HepG2 (cell line): ENCODE data around the gene ANKDD1A. TPM values are rescaled to one million over a fixed set of nuclear protein-coding genes. Genes with fewer than 3 reads are reported as not detected.
A peak's percentile ranks its signal among the peaks of the same experiment; 100 is the strongest.

Experiments used
- DMTF1 ChIP-seq: sonication (generic); formaldehyde crosslinking; IDR thresholded peaks from 2 replicates; pipeline ENCODE4 v1.4.0; 2020; ENCODE audit warnings: mild to moderate bottlenecking, missing genetic modification reagents
- ERF ChIP-seq: IDR thresholded peaks from 2 replicates; pipeline ENCODE4 v1.6.1; 2018; ENCODE audit warnings: missing biosample characterization, missing genetic modification reagents
- FOSL1 ChIP-seq: sonication (generic); formaldehyde crosslinking; IDR thresholded peaks from 2 replicates; pipeline ENCODE4 v1.9.0; 2021; ENCODE audit warnings: missing genetic modification reagents, borderline replicate concordance
- HIVEP1 ChIP-seq: sonication (generic); formaldehyde crosslinking; IDR thresholded peaks from 2 replicates; pipeline ENCODE4 v1.4.0; 2020; ENCODE audit warnings: mild to moderate bottlenecking, missing genetic modification reagents
- HNF1A ChIP-seq, 2 experiments: sonication (generic) in 1 of 2; formaldehyde crosslinking in 1 of 2; IDR thresholded peaks; 2 replicates each; pipeline versions ENCODE4 v1.4.0 to v1.6.1; 2016 to 2020; ENCODE audit warnings: borderline replicate concordance in 1 of 2, low read depth in 1 of 2, mild to moderate bottlenecking in 1 of 2, missing genetic modification reagents in 1 of 2
- HNRNPK ChIP-seq: fragments of 200-400 bp; formaldehyde crosslinking; IDR thresholded peaks from 2 replicates; pipeline ENCODE4 v1.6.1; 2018; ENCODE audit warnings: low read length, low read depth, moderate library complexity, mild to moderate bottlenecking; ENCODE audit not compliant: poor library complexity, severe bottlenecking
- HNRNPLL ChIP-seq: fragments of 200-400 bp; formaldehyde crosslinking; IDR thresholded peaks from 2 replicates; pipeline ENCODE4 v1.6.1; 2017; ENCODE audit warnings: mild to moderate bottlenecking, low read depth, low read length; ENCODE audit not compliant: poor library complexity, severe bottlenecking
- KDM6A ChIP-seq: IDR thresholded peaks from 2 replicates; pipeline ENCODE4 v1.6.1; 2016; ENCODE audit warnings: low read depth
- MEIS1 ChIP-seq: sonication (generic); formaldehyde crosslinking; IDR thresholded peaks from 2 replicates; pipeline ENCODE4 v1.9.0; 2021; ENCODE audit warnings: mild to moderate bottlenecking, missing genetic modification reagents, moderate library complexity, borderline replicate concordance
- NCOA5 ChIP-seq: sonication (generic); formaldehyde crosslinking; IDR thresholded peaks from 2 replicates; pipeline ENCODE4 v1.4.0; 2020; ENCODE audit warnings: missing genetic modification reagents
- TAF1 ChIP-seq: sonication (generic); formaldehyde crosslinking; IDR thresholded peaks from 2 replicates; pipeline ENCODE4 v1.4.0; 2020; ENCODE audit warnings: missing genetic modification reagents
- ZBTB2 ChIP-seq: sonication (generic); formaldehyde crosslinking; IDR thresholded peaks from 2 replicates; pipeline ENCODE4 v1.8.0; 2022; ENCODE audit warnings: low read depth, missing genetic modification reagents
- ZBTB21 ChIP-seq: sonication (generic); formaldehyde crosslinking; IDR thresholded peaks from 2 replicates; pipeline ENCODE4 v1.4.0; 2020; ENCODE audit warnings: missing genetic modification reagents
- ZNF18 ChIP-seq: sonication (generic); formaldehyde crosslinking; IDR thresholded peaks from 2 replicates; pipeline ENCODE4 v1.8.0; 2022; ENCODE audit warnings: mild to moderate bottlenecking, missing genetic modification reagents; ENCODE audit not compliant: insufficient replicate concordance
- ZNF326 ChIP-seq: sonication (generic); formaldehyde crosslinking; IDR thresholded peaks from 2 replicates; pipeline ENCODE4 v1.4.0; 2020; ENCODE audit warnings: missing genetic modification reagents, borderline replicate concordance
- ZNF441 ChIP-seq: sonication (generic); formaldehyde crosslinking; IDR thresholded peaks from 2 replicates; pipeline ENCODE4 v1.7.0; 2021; ENCODE audit warnings: missing genetic modification reagents, borderline replicate concordance
- ZNF572 ChIP-seq: sonication (generic); formaldehyde crosslinking; IDR thresholded peaks from 2 replicates; pipeline ENCODE4 v1.5.1; 2020; ENCODE audit warnings: mild to moderate bottlenecking, missing genetic modification reagents
- ZNF891 ChIP-seq: sonication (generic); formaldehyde crosslinking; IDR thresholded peaks from 2 replicates; pipeline ENCODE4 v1.5.0; 2020; ENCODE audit warnings: mild to moderate bottlenecking, missing genetic modification reagents
- polyA plus RNA-seq, 8 experiments: library from polyadenylated mRNA; depleted of rRNA in 3 of 8; stranded (reverse) in 7 of 8; unstranded in 1 of 8; fragments of >200 nt; fragmentation: Illumina TruSeq in 4 of 8; extraction: Trizol in 4 of 8; gene quantifications; 2 replicates each; pipeline versions ENCODE4 v1.2.1 to v1.2.3, GENCODE V29; 2011 to 2016; ENCODE audit warnings: low read depth in 4 of 8, missing spikeins in 1 of 8, mixed read lengths in 1 of 8; ENCODE audit not compliant: insufficient read depth in 1 of 8
- total RNA-seq, 5 experiments: library from RNA; depleted of rRNA; stranded (reverse); fragments of >200 nt; fragmentation: Illumina TruSeq; extraction: Trizol; gene quantifications; 2 replicates each; pipeline ENCODE4 v1.2.3, GENCODE V29; 2016; ENCODE audit warnings: low read depth in 1 of 5

Gene ANKDD1A
- total and polyA plus RNA-seq, 2 of the 13 experiments (the other 11 are each of a cell fraction or from before 2014, with no cell fraction given): 0.11 to 0.48 TPM

- TF ChIP-seq ZNF326 (CRISPR knock-in tag): no peak
- peak; percentile 51 for TF ChIP-seq HNRNPK
- no peak for TF ChIP-seq ZBTB21 (CRISPR knock-in tag)
- 0 out of 2 replicates have a peak, but pooled peaks have one; percentile 42 for TF ChIP-seq ERF (CRISPR knock-in tag)
- no peak for TF ChIP-seq HNF1A (IDR thresholded peaks at IDR 0.05; ENCODE audit: low read depth)
- TF ChIP-seq HNF1A (CRISPR knock-in tag; IDR thresholded peaks at IDR 0.05; ENCODE audit: borderline replicate concordance): 0 out of 2 replicates have a peak, but pooled peaks have one; percentile 23
- TF ChIP-seq TAF1 (CRISPR knock-in tag): peak; percentile 30; the same call in 1 of the 2 replicates
- peak; percentile 77 for TF ChIP-seq ZNF18
- TF ChIP-seq NCOA5: no peak
- TF ChIP-seq HNRNPLL: peak; percentile 93
- TF ChIP-seq MEIS1: peak; percentile 59; the same call in 1 of the 2 replicates
- TF ChIP-seq ZNF441: no peak; the same call in none of the 2 replicates
- TF ChIP-seq KDM6A: no peak
- TF ChIP-seq ZNF891 (CRISPR knock-in tag): peak; percentile 62; the same call in 1 of the 2 replicates
- no peak for TF ChIP-seq FOSL1 (CRISPR knock-in tag)
- no peak for TF ChIP-seq DMTF1 (CRISPR knock-in tag)
- TF ChIP-seq HIVEP1 (CRISPR knock-in tag): no peak
- TF ChIP-seq ZNF572 (CRISPR knock-in tag): peak; percentile 67
- 0 out of 2 replicates have a peak, but pooled peaks have one; percentile 54 for TF ChIP-seq ZBTB2 (CRISPR knock-in tag)
These were observed 77.9 kb downstream of the ANKDD1A start, which contains the start of gene SPG21 (continued) for GRCh38 chr15:64989416-64990167.
